ENCODE data around the gene HK2.
"Not testable (repeated sequence)": the region's sequence is repeated elsewhere in the genome, so short reads cannot be mapped to it uniquely, and the experiment has no call there.

The HK2 gene

DNA sequence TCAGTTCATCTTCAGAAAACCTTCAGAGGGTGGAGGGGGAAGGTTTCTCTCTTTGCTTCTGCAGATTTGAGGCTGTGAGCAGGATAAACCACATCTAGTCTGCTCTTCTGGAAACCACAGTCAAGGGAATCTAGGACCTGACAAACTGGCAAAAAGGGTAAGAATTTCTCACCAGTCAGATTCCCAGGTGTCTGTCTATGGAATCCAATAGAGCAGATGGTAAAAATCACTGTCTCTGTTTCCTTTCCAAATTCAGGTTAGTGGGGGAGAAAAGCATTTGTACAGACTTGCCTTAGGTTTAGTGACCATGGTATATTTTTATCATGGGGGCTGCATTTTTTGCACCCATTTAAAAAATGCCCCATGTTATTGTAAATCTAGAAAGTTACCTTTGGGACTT lies 62.3 kb downstream of the HK2 start:
- no peak for DNase-seq (ENCODE audit: low read depth)

DNA sequence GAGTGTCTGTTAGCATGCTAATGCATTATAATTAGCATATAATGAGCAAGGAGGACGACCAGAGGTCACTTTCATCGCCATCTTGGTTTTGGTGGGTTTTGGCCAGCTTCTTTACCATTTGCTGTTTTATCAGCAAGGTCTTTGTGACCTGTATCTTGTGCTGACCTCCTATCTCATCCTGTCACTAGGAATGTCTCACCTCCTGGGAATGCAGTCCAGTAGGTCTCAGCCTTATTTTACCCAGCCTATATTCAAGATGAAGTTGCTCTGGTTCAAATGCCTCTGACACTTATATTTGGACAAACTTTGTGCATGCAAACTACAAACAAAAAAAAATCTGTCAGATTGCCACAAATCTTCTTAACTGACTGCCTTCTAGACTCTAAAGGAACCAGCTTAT lies 66.3 kb downstream of the HK2 start:
- not testable (repeated sequence) for DNase-seq (ENCODE audit: low read depth)

DNA sequence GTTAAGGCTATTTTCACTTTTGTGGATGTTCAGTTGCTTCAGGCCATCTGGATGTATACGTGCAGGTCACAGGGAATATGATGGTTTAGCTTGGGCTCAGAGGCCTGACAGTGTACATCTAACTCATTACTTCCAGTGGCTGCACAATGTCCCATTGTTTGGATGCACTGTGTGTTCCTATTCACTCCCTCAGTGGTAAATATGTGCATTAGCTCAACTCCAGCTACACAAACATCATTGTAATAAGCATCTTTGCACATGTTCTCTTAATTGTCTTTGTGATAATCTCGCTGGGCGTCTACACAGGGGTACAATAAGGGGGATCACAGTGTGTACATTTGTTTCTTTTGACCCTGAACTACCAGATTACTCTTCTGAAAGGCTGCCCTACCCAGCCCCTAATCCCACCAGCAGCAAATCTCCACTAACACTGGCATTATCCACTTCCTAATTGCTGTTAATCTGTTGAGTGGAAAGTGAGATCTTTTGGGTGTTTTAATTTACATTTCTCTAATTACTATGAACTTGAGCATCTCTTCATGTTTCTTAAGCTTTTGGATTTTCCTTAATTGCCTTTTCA lies 68.4 kb downstream of the HK2 start:
- no peak for DNase-seq (ENCODE audit: low read depth)

DNA sequence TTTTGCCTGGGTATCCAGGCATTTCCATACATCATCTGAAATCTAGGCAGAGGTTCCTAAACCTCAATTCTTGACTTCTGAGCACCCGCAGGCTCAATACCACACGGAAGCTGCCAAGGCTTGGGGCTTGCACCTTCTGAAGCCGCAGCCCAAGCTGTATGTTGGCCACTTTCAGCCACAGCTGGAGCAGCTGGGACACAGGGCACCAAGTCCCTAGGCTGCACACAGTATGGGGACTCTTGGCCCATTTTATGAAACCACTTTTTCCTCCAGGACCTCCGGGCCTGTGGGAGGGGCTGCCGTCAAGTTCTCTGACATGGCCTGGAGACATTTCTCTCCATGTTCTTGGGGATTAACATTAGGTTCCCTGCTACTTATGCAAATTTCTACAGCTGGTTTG lies 72.5 kb downstream of the HK2 start:
- no peak for DNase-seq (ENCODE audit: low read depth)

DNA sequence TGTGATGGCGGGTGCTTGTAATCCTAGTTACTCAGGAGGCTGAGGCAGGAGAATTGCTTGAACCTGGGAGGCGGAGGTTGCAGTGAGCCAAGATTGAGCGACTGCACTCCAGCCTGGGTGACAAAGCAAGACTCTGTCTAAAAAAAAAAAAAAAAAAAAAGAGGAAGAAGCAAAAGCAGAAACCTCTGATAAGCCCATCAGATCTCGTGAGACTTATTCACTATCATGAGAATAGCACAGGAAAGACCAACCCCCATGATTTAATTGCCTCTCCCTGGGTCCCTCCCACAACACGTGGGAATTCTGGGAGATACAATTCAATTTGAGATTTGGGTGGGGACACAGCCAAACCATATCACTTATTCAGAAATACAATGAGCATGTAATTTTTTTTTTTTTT lies 73.6 kb downstream of the HK2 start:
- DNase-seq (ENCODE audit: low read depth), result not testable (repeated sequence)

DNA sequence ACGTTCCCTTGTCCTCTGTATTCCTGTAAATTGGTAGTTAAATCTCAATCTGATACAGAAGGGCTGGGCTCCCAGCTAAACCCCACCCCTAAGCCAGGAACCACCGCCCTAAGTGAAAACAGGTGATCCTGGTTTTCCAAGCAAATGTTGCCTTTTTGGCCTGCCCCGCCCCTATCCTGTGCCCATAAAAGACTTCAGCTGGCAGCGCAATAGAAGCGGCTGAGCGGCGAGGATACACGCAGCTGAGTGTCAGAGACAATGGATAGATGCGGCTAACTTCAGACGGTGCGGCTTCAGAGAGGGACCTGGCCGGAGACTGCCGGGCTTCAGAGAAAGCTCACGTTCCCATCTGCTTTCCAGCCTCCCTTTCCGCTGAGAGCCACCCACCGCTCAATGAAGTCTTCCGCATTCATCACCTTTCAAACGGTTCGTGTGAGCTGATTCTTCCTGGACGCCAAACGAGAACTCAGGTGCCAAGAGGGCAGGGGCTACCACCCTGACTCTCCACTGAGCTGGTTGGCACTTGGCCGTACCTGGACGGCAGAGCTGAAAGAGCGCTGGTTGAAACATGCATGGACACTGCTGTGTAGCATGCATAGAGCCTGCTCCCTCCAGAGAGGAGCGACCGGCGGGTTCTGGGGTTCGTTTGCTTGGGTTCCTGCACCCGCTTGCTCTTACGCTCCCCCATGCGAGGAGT lies 75.0 kb downstream of the HK2 start:
- no peak for DNase-seq (ENCODE audit: low read depth)

DNA sequence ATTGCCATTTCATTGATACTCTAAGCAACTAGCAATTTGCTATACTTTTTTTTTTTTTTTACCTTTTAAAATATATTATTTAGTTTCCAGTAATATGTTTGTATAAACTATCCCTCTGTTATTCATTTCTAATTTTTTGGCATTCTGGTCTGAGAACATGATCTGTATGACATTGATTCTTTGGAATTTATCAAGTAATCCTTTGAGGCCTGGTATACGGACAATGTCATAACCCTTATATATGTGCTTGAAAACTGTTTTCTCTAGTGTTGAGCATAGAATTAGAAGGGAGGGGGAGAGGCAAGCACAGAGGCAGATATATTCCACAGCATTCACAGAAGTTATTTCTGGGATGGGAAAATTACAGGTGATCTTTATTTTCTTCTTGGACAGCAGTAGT lies 76.3 kb downstream of the HK2 start:
- DNase-seq (ENCODE audit: low read depth), result no peak

DNA sequence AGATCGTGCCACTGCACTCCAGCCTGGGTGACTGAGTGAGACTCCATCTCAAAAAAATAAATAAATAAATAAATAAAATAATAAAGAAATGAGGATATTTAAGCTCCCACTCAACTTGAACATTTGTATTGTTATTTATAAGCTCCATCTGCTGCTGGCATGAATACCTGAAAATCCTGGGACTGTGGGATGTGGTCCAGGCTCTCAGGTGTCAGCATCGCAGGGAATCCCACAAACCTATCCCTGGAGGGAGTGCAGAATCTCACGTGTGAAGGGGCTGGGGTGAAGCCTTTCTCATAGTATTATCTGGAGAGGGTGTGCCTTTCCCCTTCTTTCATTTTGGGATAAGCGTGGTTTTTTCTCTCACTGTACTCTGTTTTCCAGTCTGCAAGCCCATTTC lies 77.1 kb downstream of the HK2 start:
- DNase-seq (ENCODE audit: low read depth), result no peak

DNA sequence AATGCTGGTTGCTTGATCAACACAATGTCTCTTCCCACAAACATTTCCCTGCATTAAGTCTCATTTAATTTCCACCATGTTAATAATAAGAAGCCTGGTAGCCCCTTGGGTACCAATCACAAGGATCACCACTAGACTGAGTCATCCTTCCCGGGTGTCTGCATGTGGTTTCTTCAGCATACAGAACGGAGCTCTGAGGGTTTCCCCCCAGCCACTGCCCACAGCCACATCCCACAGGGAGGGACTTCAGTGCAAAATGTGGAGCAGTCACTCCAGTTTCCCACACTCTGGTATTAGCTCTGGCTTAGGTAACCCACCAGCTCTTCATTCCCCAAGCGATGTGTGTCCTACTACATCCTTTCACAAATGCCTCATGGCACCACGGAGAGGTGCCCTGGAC lies 81.8 kb downstream of the HK2 start:
- DNase-seq (ENCODE audit: low read depth), result no peak

DNA sequence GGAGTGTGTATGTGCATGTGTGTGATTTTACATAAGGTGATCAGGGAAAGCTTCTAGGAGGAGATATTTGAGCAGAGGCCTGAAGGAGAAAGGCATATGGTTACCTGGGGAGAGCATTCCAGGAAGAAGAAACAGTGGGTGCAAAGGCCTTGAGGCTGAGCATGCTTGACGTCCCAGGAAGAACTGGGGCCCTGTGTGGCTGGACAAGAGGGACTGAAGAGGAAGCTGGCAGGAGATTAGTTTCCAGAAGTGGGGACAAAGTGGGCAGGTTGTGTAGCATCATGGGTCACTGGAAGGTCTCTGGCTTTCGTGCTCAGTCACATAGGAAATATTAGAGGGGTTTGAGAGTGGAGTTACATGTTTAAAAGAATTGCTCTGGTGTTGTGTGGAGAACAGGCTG lies 82.5 kb downstream of the HK2 start:
- DNase-seq (ENCODE audit: low read depth), result no peak

DNA sequence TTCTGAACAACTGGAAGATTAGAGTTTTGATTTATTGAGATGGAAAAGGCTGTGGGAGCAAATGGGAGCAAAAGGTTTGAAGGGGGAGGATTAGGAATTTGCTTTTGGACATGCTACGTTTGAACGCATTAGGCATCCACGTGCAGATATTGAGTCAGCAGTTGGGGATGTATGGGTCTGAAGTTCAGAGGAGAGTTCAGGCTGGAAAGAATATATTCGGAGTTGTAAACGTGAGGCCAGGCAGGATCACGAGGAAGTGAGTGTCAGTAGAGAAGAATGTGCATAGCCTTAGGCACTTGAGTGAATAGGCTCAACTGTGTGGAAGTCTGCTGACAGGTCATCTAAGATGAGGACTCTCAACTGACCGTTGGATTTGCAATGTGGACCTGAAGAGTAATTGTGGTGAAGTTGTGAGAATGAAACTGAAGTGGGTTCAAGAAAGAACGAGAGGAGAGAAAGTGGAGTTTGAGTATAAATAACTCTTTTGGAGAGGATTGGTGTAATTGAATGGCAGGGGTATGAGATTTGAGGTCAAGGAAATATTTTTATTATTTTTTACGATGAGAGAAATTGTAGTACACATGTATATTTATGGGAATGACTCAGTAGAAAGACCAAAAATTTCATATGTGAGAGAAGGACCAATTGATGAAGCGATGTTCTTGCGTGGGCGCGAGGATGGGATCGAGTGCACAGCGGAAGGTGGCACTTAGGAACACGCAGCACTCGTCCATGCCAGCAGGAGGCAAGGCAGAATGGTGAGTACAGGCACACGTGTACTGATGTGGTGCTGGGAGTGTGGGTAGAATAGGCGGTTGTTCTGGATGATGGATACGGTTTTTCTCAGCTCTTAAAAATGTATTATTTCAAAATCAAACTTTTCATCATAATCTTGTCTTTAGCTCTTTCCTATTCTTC lies 84.0 kb downstream of the HK2 start:
- DNase-seq (ENCODE audit: low read depth), result no peak

DNA sequence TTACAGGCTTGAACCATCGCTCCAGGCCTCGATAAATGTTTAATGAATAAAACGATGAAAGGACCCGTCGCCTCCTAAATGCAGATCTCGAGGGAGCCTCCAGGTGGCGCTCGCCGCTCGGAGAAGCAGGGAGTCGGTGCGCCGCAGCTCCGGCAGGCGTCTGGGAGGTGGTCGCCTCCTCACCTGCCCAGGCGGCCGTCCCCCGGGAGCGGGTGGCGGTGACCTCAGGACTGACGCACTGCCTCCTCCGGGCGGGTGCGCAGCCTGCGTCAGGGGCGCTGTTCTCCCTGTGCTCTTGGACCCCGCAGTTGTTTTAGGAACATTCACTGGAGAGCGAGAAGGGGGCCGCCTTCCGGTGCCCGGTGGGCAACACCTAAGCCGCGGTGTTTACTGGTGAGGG lies 85.9 kb downstream of the HK2 start:
- peak; percentile 23 for DNase-seq (ENCODE audit: low read depth)

DNA sequence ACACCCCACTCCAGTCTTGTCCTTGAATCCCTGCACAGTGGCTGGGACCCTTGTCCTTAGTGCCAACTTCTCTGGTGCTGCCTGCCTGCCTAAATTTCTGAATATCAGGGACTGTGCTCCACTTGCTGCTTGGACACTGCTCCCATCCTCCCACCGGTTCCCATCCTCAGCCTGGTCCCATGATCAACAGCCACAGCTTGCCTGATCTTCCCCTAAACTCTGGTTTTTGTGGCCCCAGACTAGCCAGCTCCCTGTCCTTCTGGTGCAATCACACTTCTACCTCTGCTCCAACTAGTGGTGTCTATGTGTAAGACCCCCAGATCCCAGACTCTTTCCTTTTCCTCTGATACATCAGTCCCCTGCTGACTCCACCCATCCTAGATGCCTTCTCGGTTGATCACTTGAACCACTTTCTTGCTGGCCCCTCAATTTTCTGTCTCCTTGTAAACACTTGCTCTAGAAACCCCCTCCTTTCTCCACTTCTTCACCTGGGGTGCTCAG lies 87.4 kb downstream of the HK2 start:
- DNase-seq (ENCODE audit: low read depth), result no peak

DNA sequence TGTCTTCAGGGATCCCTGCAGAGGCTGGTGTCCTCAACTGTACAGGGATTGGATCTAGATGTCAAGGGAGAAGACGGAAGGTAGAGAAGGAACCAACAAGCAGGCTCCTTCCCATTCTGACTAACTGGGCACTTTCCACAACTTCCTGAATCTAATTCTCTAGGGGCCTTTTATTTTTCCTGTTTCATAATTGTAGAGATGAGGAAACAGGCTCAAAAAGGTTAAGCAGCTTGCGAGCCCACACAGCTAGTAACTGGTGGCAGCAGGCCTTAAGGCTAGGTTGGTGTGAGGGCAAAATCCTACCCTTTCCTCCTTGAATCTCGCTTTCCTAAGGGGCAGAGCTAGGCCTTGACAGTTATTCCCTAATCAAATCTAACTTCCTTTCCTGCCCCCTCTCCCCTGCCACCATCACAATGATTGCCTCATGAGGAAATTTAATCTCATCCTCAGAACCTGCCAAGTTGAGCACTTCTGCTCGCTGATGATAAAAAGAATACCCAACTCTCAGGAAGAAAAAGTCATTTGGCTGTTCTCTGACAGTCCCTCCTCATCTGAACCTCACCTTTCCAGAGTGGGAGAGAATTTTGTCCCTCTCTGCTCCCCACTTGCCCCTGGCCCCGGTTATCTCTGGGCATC lies 88.8 kb downstream of the HK2 start:
- DNase-seq (ENCODE audit: low read depth), result no peak

DNA sequence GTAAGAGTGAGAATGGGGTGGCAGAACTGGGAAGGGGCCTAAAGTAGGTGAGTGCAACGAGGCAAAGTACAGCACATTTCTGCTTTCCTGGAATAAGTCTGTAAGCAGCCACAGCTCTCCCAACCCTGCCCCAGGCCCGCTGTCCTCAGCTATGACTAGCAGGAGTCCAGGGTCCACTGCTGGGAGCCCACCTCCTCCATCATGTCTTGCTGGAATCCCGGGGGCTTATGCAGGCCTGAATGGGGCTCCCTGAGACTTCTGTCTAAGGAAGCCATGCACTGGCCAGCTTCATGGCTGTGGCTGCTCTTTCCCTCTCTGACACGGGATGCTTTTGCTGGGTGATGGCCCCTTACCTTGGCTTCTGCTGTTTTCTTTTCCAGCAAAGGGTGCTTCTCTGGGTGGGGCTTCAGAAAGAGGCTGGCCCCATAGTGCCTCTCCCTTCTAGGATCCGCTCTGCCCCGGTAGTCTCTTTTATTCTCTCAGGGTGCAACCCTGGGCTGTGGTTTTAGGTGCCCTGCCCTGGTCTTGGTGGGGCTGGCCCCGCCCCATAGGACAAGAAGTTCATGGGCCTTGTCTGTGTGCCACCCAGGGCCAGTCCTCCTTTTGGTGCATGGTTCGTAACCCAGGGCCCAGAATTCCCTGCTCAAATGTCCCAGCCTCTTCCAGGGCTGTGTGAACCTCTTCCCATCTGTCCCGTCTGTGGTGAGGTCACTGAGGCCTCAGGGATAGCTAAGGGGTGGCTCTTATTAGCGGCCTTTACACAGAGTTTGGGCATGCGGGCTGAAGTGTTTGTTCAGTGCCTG lies 90.7 kb downstream of the HK2 start:
- DNase-seq (ENCODE audit: low read depth), result no peak

DNA sequence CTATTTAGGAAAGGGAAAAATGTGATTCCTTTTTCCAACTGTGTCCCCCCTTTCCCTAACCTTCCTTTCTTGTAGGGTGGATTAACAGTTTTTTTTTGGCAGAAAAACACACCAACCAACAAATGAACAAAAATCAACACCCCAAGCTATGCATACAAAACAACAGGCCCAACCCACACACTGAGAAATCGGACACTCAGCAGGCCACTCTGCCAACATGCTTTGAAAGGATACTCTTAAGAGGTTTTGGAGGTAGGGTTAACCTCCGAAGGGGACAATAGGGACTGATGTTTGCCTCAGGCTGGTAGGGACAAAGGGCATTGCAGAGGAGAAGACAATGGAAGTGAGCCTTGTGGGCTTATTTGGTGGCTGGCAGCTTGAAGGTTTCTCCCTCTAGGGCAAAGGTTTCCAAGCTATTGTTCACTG lies 91.4 kb downstream of the HK2 start:
- no peak for DNase-seq (ENCODE audit: low read depth)

DNA sequence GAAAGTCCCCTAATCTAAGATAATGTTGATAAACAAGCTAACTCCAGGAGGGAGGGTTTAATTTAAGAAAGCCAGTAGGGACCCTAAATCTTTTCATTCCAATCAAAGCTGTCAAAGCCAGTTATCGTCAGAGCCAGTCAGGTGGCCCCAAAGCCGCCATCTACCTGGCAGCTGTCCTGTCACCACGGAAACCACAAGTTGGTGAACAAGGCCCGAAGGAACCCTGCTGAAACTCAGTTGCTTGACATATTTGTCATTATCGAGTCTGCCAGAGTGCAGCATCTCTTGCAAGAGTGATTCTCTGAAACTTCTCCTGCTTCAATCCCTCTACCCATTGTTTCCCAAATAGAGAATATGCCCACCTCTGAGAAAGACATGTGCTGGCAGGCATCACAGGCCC lies 93.7 kb downstream of the HK2 start:
- DNase-seq (ENCODE audit: low read depth), result no peak

DNA sequence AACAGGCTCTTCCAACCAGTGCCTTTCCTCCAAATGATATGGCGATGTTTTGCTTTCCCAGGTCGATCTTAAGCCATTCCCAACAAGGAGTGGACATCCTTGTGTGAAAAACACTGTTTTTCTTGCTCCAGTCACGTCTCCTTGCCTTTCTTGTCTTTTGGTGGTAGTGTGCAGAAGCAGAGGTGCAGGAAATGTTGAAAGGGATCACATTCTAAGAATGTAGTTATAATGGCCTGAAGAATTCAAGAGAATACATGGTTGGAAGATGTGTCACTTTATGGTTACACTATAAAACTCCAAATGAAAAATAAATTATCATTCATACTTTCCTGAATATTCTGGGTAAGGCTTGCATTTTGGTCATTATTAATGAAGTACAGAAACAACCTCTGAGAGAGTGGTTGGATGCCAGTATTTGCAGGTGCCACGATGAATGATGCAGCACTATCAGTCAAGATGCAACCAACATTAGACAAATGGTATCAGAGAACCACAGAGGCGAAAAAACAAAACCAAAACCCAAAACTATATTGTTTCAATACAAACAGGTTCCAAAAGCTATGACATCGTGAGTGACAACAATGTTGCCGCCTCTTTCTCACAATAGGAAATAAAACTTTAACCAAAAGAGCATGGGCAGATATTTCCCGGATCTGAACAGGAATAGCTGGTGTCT lies 97.0 kb downstream of the HK2 start:
- no peak for DNase-seq (ENCODE audit: low read depth)

DNA sequence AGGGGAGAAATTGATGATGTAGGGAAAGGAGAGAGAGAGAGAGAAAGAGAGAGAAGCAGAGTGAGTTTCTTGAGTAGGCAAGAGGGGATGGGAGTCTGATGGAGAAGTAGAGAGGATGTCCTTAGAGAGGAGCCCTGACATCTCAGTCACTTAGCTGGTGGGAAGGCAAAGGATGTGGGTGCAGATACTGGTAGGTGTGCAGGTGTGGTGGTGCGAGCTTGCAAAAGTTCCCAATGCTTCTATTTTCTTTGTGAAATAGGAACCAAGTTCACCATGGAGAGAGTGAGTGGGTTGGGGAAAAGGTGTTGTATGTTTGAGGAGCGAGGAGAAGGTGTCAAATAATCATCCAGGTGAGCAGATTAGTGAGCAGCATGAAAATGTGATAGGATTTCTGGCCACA lies 98.0 kb downstream of the HK2 start:
- no peak for DNase-seq (ENCODE audit: low read depth)

DNA sequence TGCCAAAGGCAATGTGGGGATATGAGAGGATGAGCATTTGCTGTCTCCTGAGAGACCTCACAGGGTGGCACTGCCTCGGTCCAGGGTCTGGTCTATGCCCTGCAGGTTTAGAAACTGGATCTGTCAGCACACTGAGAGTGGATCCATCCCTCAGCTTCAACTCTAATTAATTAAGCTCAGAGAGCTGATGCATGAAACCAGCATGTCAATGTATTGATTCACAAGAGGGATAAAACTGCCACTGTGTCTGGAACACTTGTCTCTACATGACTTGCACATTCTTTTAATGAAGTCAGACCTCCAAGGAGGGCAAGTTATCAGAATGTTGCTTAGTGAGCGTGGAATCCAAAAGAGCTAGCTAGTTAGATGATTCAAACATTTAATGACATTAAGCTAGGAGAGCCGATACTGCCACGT lies 102.1 kb downstream of the HK2 start:
- no peak for DNase-seq (ENCODE audit: low read depth)

Data from T-helper 22 cell (primary cell).